Mammary epithelial cell (primary cell): ENCODE data around the gene CBLN3.

Source experiments
- CTCF ChIP-seq, 2 donors: IDR thresholded peaks in 1 of 2; conservative IDR thresholded peaks in 1 of 2; 2 replicates each; pipeline ENCODE4 v1.5.1; 2011 to 2012; ENCODE audit warnings: inconsistent platforms in 2 of 2, low read length in 2 of 2, mild to moderate bottlenecking in 2 of 2, control low read depth in 1 of 2, low read depth in 1 of 2; ENCODE audit not compliant: insufficient read depth in 1 of 2; ENCODE audit errors: extremely low read depth in 1 of 2
- EZH2 ChIP-seq: IDR thresholded peaks from 2 replicates; pipeline ENCODE4 v1.6.1; 2012; ENCODE audit warnings: low read length, inconsistent platforms, borderline replicate concordance

- TF ChIP-seq CTCF (conservative IDR thresholded peaks at IDR 0.05 in 1 of 2, IDR thresholded peaks at IDR 0.05 in 1 of 2; ENCODE audit: extremely low read depth in 1 of 2, insufficient read depth in 1 of 2, low read depth in 1 of 2, low read length in 2 of 2) (no peak), EZH2 (no peak)
Measured at GRCh38 chr14:24434676-24435075, 5.2 kb upstream of the CBLN3 start.
